Measurements from ENCODE around the gene FOXO1.

- TF ChIP-seq CTCF (IDR thresholded peaks at IDR 0.05; ENCODE audit: low read depth, low read length, poor library complexity, severe bottlenecking) (no peak), EZH2phosphoT487 (IDR thresholded peaks at IDR 0.05; ENCODE audit: borderline replicate concordance, low read length) (no peak)
Measured at GRCh38 chr13:40694426-40694825, 28.0 kb upstream of the FOXO1 start.
